Peyer's patch (tissue), 4 donors: ENCODE results near the gene CDK10. TPM values are rescaled to one million over a fixed set of nuclear protein-coding genes. Genes with fewer than 3 reads are reported as not detected.

ENCODE experiments used
- DNase-seq, 3 donors: peaks; one replicate each; pipeline ENCODE4 v3.0.0-alpha.2; 2017 to 2019
- H3K27ac ChIP-seq, 4 donors: fragments of 200-600 bp; sonication (generic); one replicate each; pipeline ENCODE4 v1.5.1; 2016 to 2019
- H3K27me3 ChIP-seq, 2 donors: fragments of 200-600 bp; sonication (generic); one replicate each; pipeline ENCODE4 v1.5.1; 2019
- H3K36me3 ChIP-seq, 3 donors: fragments of 200-600 bp; sonication (generic); one replicate each; pipeline ENCODE4 v1.5.1; 2016 to 2019
- H3K4me1 ChIP-seq, 4 donors: fragments of 200-600 bp; sonication (generic); one replicate each; pipeline ENCODE4 v1.5.1; 2016 to 2019
- H3K4me3 ChIP-seq, 4 donors: fragments of 200-600 bp; sonication (generic); 1 replicate in 3 of 4; 2 replicates in 1 of 4; pipeline ENCODE4 v1.5.1; 2016 to 2019; ENCODE audit warnings: mild to moderate bottlenecking in 1 of 4
- H3K9me3 ChIP-seq, 4 donors: fragments of 200-600 bp; sonication (generic); one replicate each; pipeline ENCODE4 v1.5.1; 2016 to 2019; ENCODE audit warnings: mild to moderate bottlenecking in 1 of 4
- CTCF ChIP-seq, 6 experiments: fragments of 450-650 bp in 4 of 6; fragments of 200-600 bp in 2 of 6; sonication (generic) in 1 of 6; IDR thresholded peaks; one replicate each; pipeline ENCODE4 v1.5.1; 2017 to 2019; ENCODE audit warnings: antibody characterized with exemption in 6 of 6, mild to moderate bottlenecking in 3 of 6, moderate library complexity in 1 of 6
- POLR2A ChIP-seq, 2 donors: fragments of 450-650 bp; IDR thresholded peaks; one replicate each; pipeline ENCODE4 v1.5.1; 2017; ENCODE audit warnings: antibody characterized with exemption in 2 of 2, mild to moderate bottlenecking in 2 of 2, moderate library complexity in 2 of 2
- total RNA-seq, 4 donors: library from RNA; depleted of rRNA; stranded (reverse); fragments of >200 nt; gene quantifications; one replicate each; pipeline ENCODE4 v1.1.0, GENCODE V29; 2016

CDK10 gene, protein sequence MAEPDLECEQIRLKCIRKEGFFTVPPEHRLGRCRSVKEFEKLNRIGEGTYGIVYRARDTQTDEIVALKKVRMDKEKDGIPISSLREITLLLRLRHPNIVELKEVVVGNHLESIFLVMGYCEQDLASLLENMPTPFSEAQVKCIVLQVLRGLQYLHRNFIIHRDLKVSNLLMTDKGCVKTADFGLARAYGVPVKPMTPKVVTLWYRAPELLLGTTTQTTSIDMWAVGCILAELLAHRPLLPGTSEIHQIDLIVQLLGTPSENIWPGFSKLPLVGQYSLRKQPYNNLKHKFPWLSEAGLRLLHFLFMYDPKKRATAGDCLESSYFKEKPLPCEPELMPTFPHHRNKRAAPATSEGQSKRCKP
- total RNA-seq, result 100 to 1,000 TPM in 3 of 4 donors, 10 to 100 TPM in 1; 97.9 to 198 (median 158) TPM

GRCh38 chr16:89686520-89687091 lies at the start of gene CDK10:
TSS of gene CDK10 (plus strand) at chr16:89686689. CDS start at chr16:89686711, 22 bp downstream.
- Histone ChIP-seq H3K27me3 (no peaks in the 10 kb centered on the region), H3K4me1 (peaks cover 3 to 16% (median 8%) of the 10 kb centered on the region in 4 donors), H3K27ac (peak within 1 kb of the TSS; percentile 82 to 93 (median 90)), H3K9me3 (no peaks in the 10 kb centered on the region), H3K36me3 (peaks cover 0 to 20% (median 3%) of the 10 kb centered on the region in 3 donors), H3K4me3 (peak within 1 kb of the TSS; percentile 76 to 88 (median 81))
- TF ChIP-seq POLR2A (IDR thresholded peaks at IDR 0.05) (peak; percentile 43 to 80), CTCF (IDR thresholded peaks at IDR 0.05) (no peak)
- peak; percentile 74 to 95 (median 95) for DNase-seq

- Histone ChIP-seq H3K9me3 (no peaks in the 10 kb centered on the region), H3K4me1 (peaks cover 0 to 17% (median 4%) of the 10 kb centered on the region in 4 donors)
- no peak for TF ChIP-seq POLR2A (IDR thresholded peaks at IDR 0.05)
- no peak for TF ChIP-seq CTCF (IDR thresholded peaks at IDR 0.05)
These were observed 49.1 kb upstream of the CDK10 start for GRCh38 chr16:89637379-89637778.

DNA sequence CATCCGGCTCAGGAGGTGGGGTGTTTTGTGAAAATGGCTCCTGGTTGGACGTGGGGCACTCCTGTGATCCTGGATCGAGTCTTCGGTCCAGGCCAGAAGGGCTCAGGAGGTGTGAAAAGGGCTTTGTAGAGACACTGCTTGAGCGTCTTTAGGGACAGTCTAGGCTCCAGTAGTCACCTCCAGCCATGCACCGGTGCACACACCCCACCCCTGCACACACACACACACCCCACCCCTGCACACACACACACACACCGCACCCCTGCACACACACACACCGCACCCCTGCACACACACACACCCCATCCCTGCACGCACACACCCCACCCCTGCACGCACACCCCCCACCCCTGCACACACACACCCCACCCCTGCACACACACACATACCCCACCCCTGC lies 48.0 kb upstream of the CDK10 start:
- no peaks in the 10 kb centered on the region for H3K27me3 ChIP-seq
- peaks cover 0 to 12% (median 4%) of the 10 kb centered on the region in 4 donors for H3K4me1 ChIP-seq
- TF ChIP-seq CTCF (IDR thresholded peaks at IDR 0.05) (no peak), POLR2A (IDR thresholded peaks at IDR 0.05) (no peak)
- no peak for DNase-seq
- H3K9me3 ChIP-seq, result no peaks in the 10 kb centered on the region
- peaks cover 0 to 30% (median 0%) of the 10 kb centered on the region in 3 donors for H3K36me3 ChIP-seq
- H3K4me3 ChIP-seq, result no peak overlapping the region
- H3K27ac ChIP-seq, result no peak overlapping the region

More at GRCh38 chr16:89637379-89637778, 49.1 kb upstream of the CDK10 start:
- no peak for DNase-seq
- Histone ChIP-seq H3K4me3 (no peak overlapping the region), H3K27me3 (no peaks in the 10 kb centered on the region), H3K36me3 (peaks cover 0 to 30% (median 0%) of the 10 kb centered on the region in 3 donors), H3K27ac (no peak overlapping the region)

DNA sequence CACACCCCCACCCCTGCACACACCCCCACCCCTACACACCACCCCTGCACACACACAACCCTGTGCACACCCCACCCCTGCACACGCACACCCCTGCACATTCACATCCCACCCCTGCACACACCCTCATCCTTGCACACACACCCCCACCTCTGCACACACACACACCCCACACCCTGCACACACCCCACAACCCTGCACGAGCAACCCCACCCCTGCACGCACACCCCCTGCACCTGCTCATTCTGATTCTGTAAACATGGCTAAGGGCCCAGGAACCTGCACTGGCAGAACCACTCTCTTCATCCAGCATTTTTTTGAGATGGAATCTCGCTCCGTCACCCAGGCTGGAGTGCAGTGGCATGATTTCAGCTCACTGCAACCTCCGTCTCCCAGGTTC lies 47.1 kb upstream of the CDK10 start:
- H3K27ac ChIP-seq, result no peak overlapping the region
- DNase-seq, result no peak
- no peak for TF ChIP-seq POLR2A (IDR thresholded peaks at IDR 0.05)
- no peak for TF ChIP-seq CTCF (IDR thresholded peaks at IDR 0.05)
- no peaks in the 10 kb centered on the region for H3K9me3 ChIP-seq
- H3K4me1 ChIP-seq, result peaks cover 0 to 9% (median 4%) of the 10 kb centered on the region in 4 donors
- peaks cover 0 to 34% (median 0%) of the 10 kb centered on the region in 3 donors for H3K36me3 ChIP-seq
- H3K27me3 ChIP-seq, result no peaks in the 10 kb centered on the region
- no peak overlapping the region for H3K4me3 ChIP-seq

GRCh38 chr16:89641458-89642119 lies 44.9 kb upstream of the CDK10 start:
- no peak overlapping the region for H3K27ac ChIP-seq
- H3K4me3 ChIP-seq, result peak overlapping the region in 1 of 4 donors; percentile 33
- H3K27me3 ChIP-seq, result no peaks in the 10 kb centered on the region

More at GRCh38 chr16:89641458-89642119, 44.9 kb upstream of the CDK10 start:
- DNase-seq, result no peak
- no peaks in the 10 kb centered on the region for H3K9me3 ChIP-seq
- peaks cover 0 to 9% (median 4%) of the 10 kb centered on the region in 4 donors for H3K4me1 ChIP-seq
- H3K36me3 ChIP-seq, result peaks cover 0 to 44% (median 0%) of the 10 kb centered on the region in 3 donors
- TF ChIP-seq CTCF (IDR thresholded peaks at IDR 0.05), result no peak
- no peak for TF ChIP-seq POLR2A (IDR thresholded peaks at IDR 0.05)
